CD4-positive, alpha-beta T cell (primary cell): ENCODE data around the gene RNF130. TPM values are rescaled to one million over a fixed set of nuclear protein-coding genes. Genes with fewer than 3 reads are reported as not detected.

Source experiments
- ATAC-seq: fragments of 200-7000 bp; cut with Tn5 transposase; one replicate; pipeline ENCODE4 v1.10.0; 2022; ENCODE audit warnings: mild to moderate bottlenecking; ENCODE audit not compliant: poor library complexity
- CTCF ChIA-PET: fragments of 350-600 bp; sonication (Branson Sonifier 250); formaldehyde crosslinking; loops from one replicate; lab custom pipeline; 2021; ENCODE audit warnings: antibody characterized with exemption, inconsistent platforms; lab: Charles Lee
- POLR2A ChIA-PET: fragments of 350-600 bp; sonication (Branson Sonifier 250); formaldehyde crosslinking; loops from one replicate; lab custom pipeline; 2021; ENCODE audit warnings: antibody characterized with exemption, inconsistent platforms; lab: Charles Lee
- DNase-seq, 14 experiments: peaks; one replicate each; pipeline ENCODE4 v3.0.0-alpha.2; 2013 to 2020; ENCODE audit warnings: mixed read lengths in 2 of 14
- H3K27ac ChIP-seq, 2 donors: one replicate each; pipeline versions ENCODE4 v1.5.1 to v1.7.0; 2013; ENCODE audit warnings: low read length in 2 of 2, low read depth in 1 of 2, mild to moderate bottlenecking in 1 of 2
- H3K27me3 ChIP-seq, 2 experiments: 1 replicate in 1 of 2; 2 replicates in 1 of 2; pipeline versions ENCODE4 v1.6.1 to v1.7.0; 2013; ENCODE audit warnings: low read length in 2 of 2, control low read depth in 1 of 2, mild to moderate bottlenecking in 1 of 2, moderate library complexity in 1 of 2; ENCODE audit not compliant: insufficient read depth in 2 of 2, control insufficient read depth in 1 of 2
- H3K36me3 ChIP-seq: one replicate; pipeline ENCODE4 v1.6.1; 2013; ENCODE audit warnings: low read length, control low read depth; ENCODE audit not compliant: insufficient read depth
- H3K4me1 ChIP-seq: one replicate; pipeline ENCODE4 v1.6.1; 2013; ENCODE audit warnings: low read length, control low read depth; ENCODE audit not compliant: insufficient read depth
- H3K4me3 ChIP-seq: one replicate; pipeline ENCODE4 v1.5.1; 2013; ENCODE audit warnings: mild to moderate bottlenecking, low read length, moderate library complexity
- H3K9me3 ChIP-seq, 2 experiments: 1 replicate in 1 of 2; 2 replicates in 1 of 2; pipeline versions ENCODE4 v1.6.1 to v1.7.0; 2013; ENCODE audit warnings: low read length in 2 of 2, mild to moderate bottlenecking in 2 of 2, control low read depth in 1 of 2, moderate library complexity in 1 of 2; ENCODE audit not compliant: control insufficient read depth in 1 of 2, insufficient read depth in 1 of 2
- H3K27ac Mint-ChIP-seq: one replicate; pipeline ENCODE4 v1.8.0; 2020; ENCODE audit warnings: mixed read lengths
- H3K27me3 Mint-ChIP-seq: one replicate; pipeline ENCODE4 v1.8.0; 2021; ENCODE audit warnings: mixed read lengths
- H3K36me3 Mint-ChIP-seq: one replicate; pipeline ENCODE4 v1.8.0; 2021; ENCODE audit warnings: low read depth, mixed read lengths
- H3K4me1 Mint-ChIP-seq: one replicate; pipeline ENCODE4 v1.8.0; 2021; ENCODE audit warnings: low read depth, mixed read lengths
- H3K4me3 Mint-ChIP-seq: one replicate; pipeline ENCODE4 v1.8.0; 2020; ENCODE audit warnings: mild to moderate bottlenecking, mixed read lengths
- H3K9me3 Mint-ChIP-seq: one replicate; pipeline ENCODE4 v1.8.0; 2020; ENCODE audit warnings: mixed read lengths
- CTCF ChIP-seq: fragments of 200-600 bp; IDR thresholded peaks from one replicate; pipeline ENCODE4 v1.8.0; 2022; ENCODE audit warnings: antibody characterized with exemption, mild to moderate bottlenecking
- intact Hi-C, 2 experiments: fragments of 100-400 bp; cut with DNase I in 1 of 2; cut with micrococcal nuclease in 1 of 2; formaldehyde crosslinking; loops; one replicate each; pipeline versions ENCODE4 v1.15.1 to v1.9.0; 2023 to 2025; cut with DNase I, micrococcal nuclease
- total RNA-seq, 174 experiments: library from RNA in 2 of 174; stranded (reverse) in 2 of 174; gene quantifications; one replicate each; pipeline ENCODE4 v1.2.3 and lab custom pipeline; 2021 to 2026

RNF130 gene
- total RNA-seq, 2 experiments from 2014 or later, result 18.2 to 19.1 TPM

- no peaks in the 10 kb centered on the region for H3K27me3 ChIP-seq
- H3K9me3 ChIP-seq, result peaks cover 0 to 4% of the 10 kb centered on the region in 2 experiments
- H3K27me3 Mint-ChIP-seq, result peaks cover 3% of the 10 kb centered on the region
- ChIA-PET CTCF (no interaction called here), POLR2A (no interaction called here)
- ATAC-seq (no peak), DNase-seq (peak in 1 of 14 experiments; percentile 25)
- no peaks in the 10 kb centered on the region for H3K4me1 ChIP-seq
- intact Hi-C loops, result no loop called here
- TF ChIP-seq CTCF, result no peak
- H3K27ac Mint-ChIP-seq, result no peak overlapping the region
- no peaks in the 10 kb centered on the region for H3K36me3 ChIP-seq
- no peak overlapping the region for H3K4me3 ChIP-seq
- H3K4me3 Mint-ChIP-seq, result no peak overlapping the region
- no peak overlapping the region for H3K27ac ChIP-seq
- H3K4me1 Mint-ChIP-seq, result no peaks in the 10 kb centered on the region
- no peaks in the 10 kb centered on the region for H3K36me3 Mint-ChIP-seq
- H3K9me3 Mint-ChIP-seq, result no peaks in the 10 kb centered on the region
These were observed 42.2 kb upstream of the RNF130 start for GRCh38 chr5:180113660-180114303.

- CTCF ChIA-PET, result no interaction called here
These were observed 40.8 kb upstream of the RNF130 start for GRCh38 chr5:180112181-180112861.

More at GRCh38 chr5:180112181-180112861, 40.8 kb upstream of the RNF130 start:
- Mint-ChIP-seq H3K4me3 (no peak overlapping the region), H3K36me3 (no peaks in the 10 kb centered on the region), H3K27ac (no peak overlapping the region), H3K9me3 (peaks cover 4% of the 10 kb centered on the region), H3K27me3 (peaks cover 3% of the 10 kb centered on the region), H3K4me1 (no peaks in the 10 kb centered on the region)
- Histone ChIP-seq H3K27ac (no peak overlapping the region), H3K36me3 (no peaks in the 10 kb centered on the region), H3K4me3 (no peak overlapping the region), H3K4me1 (no peaks in the 10 kb centered on the region), H3K9me3 (peaks cover 0 to 19% of the 10 kb centered on the region in 2 experiments), H3K27me3 (peaks cover 0 to 2% of the 10 kb centered on the region in 2 experiments)
- ATAC-seq (no peak), DNase-seq (peak in 2 of 14 experiments; percentile 19 to 27)
- no peak for TF ChIP-seq CTCF
- intact Hi-C loops, result no loop called here
- POLR2A ChIA-PET, result no interaction called here
